ENCODE results near the gene SEMA5A.

Gene SEMA5A

GRCh38 chr5:9479990-9480389 lies 65.9 kb downstream of the SEMA5A start:
- no peak for TF ChIP-seq CTCF (IDR thresholded peaks at IDR 0.05; ENCODE audit: extremely low read depth, insufficient read depth, missing control alignments)
- DNase-seq (ENCODE audit: low spot score) = no peak
- in situ Hi-C loops (cut with MboI; ENCODE audit: low pct_unique_long_range_greater_than_20kb, low sequenced_read_pairs, unreplicated experiment) = no loop called here

- no peak for DNase-seq (ENCODE audit: low spot score)
- no peak for TF ChIP-seq CTCF (IDR thresholded peaks at IDR 0.05; ENCODE audit: extremely low read depth, insufficient read depth, missing control alignments)
- in situ Hi-C loops (cut with MboI; ENCODE audit: low pct_unique_long_range_greater_than_20kb, low sequenced_read_pairs, unreplicated experiment) = no loop called here
Measured at GRCh38 chr5:9479361-9479760, 66.5 kb downstream of the SEMA5A start.

GRCh38 chr5:9477537-9477936 lies 68.3 kb downstream of the SEMA5A start:
- in situ Hi-C loops (cut with MboI; ENCODE audit: low pct_unique_long_range_greater_than_20kb, low sequenced_read_pairs, unreplicated experiment) = no loop called here
- no peak for TF ChIP-seq CTCF (IDR thresholded peaks at IDR 0.05; ENCODE audit: extremely low read depth, insufficient read depth, missing control alignments)
- DNase-seq (ENCODE audit: low spot score) = no peak

- TF ChIP-seq CTCF (IDR thresholded peaks at IDR 0.05; ENCODE audit: extremely low read depth, insufficient read depth, missing control alignments) = no peak
- in situ Hi-C loops (cut with MboI; ENCODE audit: low pct_unique_long_range_greater_than_20kb, low sequenced_read_pairs, unreplicated experiment) = no loop called here
- no peak for DNase-seq (ENCODE audit: low spot score)
Measured at GRCh38 chr5:9474219-9475002, 71.5 kb downstream of the SEMA5A start.

- in situ Hi-C loops (cut with MboI; ENCODE audit: low pct_unique_long_range_greater_than_20kb, low sequenced_read_pairs, unreplicated experiment) = no loop called here
- no peak for TF ChIP-seq CTCF (IDR thresholded peaks at IDR 0.05; ENCODE audit: extremely low read depth, insufficient read depth, missing control alignments)
- DNase-seq (ENCODE audit: low spot score) = no peak
Measured at GRCh38 chr5:9473624-9474023, 72.3 kb downstream of the SEMA5A start.

GRCh38 chr5:9470410-9470809 lies 75.5 kb downstream of the SEMA5A start:
- TF ChIP-seq CTCF (IDR thresholded peaks at IDR 0.05; ENCODE audit: extremely low read depth, insufficient read depth, missing control alignments) = no peak
- in situ Hi-C loops (cut with MboI; ENCODE audit: low pct_unique_long_range_greater_than_20kb, low sequenced_read_pairs, unreplicated experiment) = no loop called here
- no peak for DNase-seq (ENCODE audit: low spot score)

All from GM13977 (cell line).